Cardiac septum (tissue), 1 donor: ENCODE results near the gene ASXL2. TPM values are rescaled to one million over a fixed set of nuclear protein-coding genes. Genes with fewer than 3 reads are reported as not detected.

Experiments used
- DNase-seq: peaks from one replicate; pipeline ENCODE4 v3.0.0-alpha.2; 2020; ENCODE audit warnings: low spot score
- intact Hi-C: fragments of 100-400 bp; cut with DNase I; formaldehyde crosslinking; loops from one replicate; pipeline ENCODE4 v1.14.0; 2022
- total RNA-seq: library from RNA; stranded (reverse); fragmentation: NEBNext Ultra II Directional; extraction: Animal tissue kit (Norgen Biotek cat#: 25700); gene quantifications from one replicate; pipeline ENCODE4 v1.2.1, GENCODE V29; 2021
- donor health status: DM: no; HTN: no; CAD: no.

The ASXL2 gene
- total RNA-seq, 1 donor from 2014 or later = 24.1 TPM

DNA sequence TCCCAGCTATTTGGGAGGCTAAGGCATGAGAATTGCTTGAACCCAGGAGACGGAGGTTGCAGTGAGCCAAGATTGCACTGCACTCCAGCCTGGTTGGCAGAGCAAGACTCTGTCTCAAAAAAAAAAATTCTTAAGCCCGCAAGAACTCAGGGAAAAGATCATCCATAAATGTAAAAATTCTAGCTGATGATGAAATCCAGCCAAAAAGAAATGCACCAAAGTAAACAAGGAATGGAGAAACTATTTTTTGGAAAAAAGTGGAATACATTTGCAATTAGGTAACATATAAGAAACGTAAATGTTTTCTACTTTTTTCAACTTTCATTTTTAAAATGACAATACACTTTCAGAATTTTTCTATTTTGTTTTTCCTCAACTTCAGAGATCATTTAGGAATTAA, 61.3 kb downstream of the ASXL2 start:
- intact Hi-C loops = no loop called here
- DNase-seq = no peak

GRCh38 chr2:25816249-25816648, 62.0 kb downstream of the ASXL2 start:
- intact Hi-C loops = no loop called here
- DNase-seq = no peak

DNA sequence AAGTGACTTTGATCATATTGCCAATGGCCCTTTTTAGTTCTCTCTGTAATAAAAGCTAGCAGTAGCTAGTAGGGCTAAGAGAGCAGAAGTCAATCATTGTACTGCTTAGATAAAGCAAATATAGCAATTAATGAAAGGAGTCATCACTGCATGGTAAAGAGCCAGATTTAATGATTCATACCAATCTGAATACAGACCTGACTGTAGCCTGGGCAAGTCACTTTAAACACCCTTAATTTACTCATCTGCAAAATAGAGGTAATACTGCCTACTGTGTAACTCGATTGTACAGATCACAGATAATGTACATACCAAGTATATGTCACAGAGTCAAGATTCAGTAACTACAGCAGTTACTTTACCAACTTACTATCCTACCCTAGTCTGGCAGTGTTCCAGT, 63.6 kb downstream of the ASXL2 start:
- intact Hi-C loops = no loop called here
- no peak for DNase-seq

GRCh38 chr2:25810428-25810827, 67.9 kb downstream of the ASXL2 start:
- no peak for DNase-seq
- intact Hi-C loops = no loop called here

DNA sequence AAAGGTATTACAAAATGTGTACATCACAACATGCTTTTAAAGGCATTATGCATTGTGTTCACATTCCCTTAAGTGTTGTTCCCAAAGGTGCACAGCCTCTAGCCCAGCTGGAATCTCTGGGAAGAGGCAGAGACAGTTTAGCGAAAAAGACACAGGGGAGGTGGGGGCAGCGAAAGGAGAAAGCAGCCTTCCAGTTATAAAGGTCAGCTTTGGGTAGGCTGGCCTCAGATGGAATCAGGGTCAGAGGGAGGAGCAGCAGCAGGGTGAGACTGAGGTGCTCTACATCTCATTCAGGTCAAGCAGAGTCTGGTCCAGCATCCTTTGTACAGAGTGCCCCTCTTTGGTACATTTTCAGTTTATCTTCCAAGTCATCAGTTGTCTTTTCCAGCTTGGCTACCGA, 68.6 kb downstream of the ASXL2 start:
- DNase-seq = no peak
- intact Hi-C loops = no loop called here

GRCh38 chr2:25808006-25808383, 70.3 kb downstream of the ASXL2 start:
- DNase-seq = no peak
- intact Hi-C loops = no loop called here

DNA sequence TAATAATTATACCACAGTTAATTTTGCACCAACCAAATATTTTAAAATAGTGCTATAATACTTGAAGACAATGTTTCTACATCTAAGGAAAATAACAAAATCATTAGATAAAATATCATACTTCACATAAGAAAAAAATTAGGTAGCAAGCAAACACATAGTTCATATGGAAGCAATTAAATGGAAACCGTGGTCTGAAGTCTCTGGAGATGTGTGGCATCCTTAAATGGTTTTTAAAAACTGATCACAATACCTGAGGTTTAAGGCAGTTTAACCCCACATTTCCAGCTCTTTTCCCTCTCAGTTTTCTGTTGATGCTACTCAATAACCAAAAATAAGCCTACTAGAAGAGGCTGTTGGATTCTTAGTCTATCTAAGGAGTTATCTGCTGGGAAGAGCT, 71.3 kb downstream of the ASXL2 start:
- DNase-seq = no peak
- intact Hi-C loops = no loop called here

GRCh38 chr2:25805987-25806386, 72.3 kb downstream of the ASXL2 start:
- intact Hi-C loops = no loop called here
- no peak for DNase-seq

GRCh38 chr2:25804338-25804737, 73.9 kb downstream of the ASXL2 start:
- DNase-seq = no peak

GRCh38 chr2:25799301-25799700, 79.0 kb downstream of the ASXL2 start:
- no peak for DNase-seq
- intact Hi-C loops = no loop called here

More at GRCh38 chr2:25804338-25804737, 73.9 kb downstream of the ASXL2 start:
- intact Hi-C loops = no loop called here

DNA sequence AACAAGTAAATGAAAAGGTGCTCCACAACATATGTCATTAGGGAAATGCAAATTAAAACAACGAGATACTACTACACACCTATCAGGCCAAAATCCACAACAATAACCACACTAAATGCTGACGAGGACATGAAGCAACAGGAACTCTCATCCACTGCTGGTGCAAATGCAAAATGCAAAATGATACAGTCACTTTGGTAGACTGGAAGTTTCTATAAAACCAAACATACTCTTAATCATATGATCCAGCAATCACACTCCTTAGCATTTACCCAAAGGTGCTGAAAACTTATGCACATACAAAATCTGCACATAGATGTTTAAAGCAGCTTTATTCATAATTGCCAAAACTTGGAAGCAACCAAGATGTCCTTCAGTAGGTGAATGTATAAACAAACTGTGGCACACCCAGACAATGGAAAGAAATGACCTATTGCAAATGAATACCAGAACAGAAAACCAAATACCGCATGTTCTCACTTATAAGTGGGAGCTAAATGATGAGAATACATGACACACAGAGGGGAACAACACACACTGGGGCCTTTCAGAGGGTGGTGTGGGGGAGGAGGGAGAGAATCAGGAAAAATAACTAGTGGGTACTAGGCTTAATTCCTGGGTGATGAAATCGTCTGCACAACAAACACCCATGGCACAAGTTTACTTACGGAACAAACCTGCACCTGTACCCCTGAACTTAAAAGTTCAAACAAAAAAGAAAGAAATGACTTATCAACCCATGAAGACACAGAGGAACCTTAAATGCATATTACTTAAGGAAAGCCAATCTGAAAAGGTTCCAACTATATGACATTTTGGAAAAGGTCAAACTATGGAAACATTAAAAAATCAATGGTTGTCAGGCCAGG, 80.4 kb downstream of the ASXL2 start:
- intact Hi-C loops = no loop called here
- DNase-seq = no peak

DNA sequence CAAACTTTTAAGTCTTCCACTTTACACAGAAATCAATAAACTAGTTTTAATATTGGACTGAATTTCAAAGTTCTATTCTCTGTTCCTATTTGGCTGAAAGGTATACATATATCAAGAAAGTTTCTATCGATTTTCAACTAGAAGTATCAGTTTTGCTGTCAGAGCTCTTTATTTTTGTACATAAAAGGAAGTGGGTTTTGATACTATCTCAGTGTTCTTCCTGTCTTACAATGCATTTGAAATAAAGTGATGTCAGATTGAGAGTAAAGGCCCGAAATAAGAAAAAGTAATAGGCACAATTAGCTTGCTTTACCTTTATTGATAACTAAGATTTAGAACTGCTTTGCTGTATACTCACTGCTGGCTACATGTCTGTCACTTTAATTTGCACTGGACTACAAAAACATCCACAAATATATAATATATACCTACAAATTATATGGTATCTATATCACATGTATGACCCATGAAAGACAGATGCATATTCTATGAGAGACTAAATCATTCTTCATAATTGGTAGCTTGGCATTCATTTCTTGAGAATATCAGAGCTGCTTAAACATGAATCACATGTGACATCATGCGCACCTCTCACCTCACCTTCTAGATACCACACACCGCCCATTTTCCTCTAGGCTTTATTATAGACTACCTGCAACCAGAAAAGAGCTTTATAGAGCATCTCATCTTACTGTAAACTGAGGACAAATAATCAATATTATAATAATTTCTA, 83.6 kb downstream of the ASXL2 start:
- no peak for DNase-seq
- intact Hi-C loops = no loop called here

GRCh38 chr2:25790074-25790790, 88.1 kb downstream of the ASXL2 start:
- no peak for DNase-seq
- intact Hi-C loops = no loop called here

- intact Hi-C loops = no loop called here
- no peak for DNase-seq
Observed at GRCh38 chr2:25788457-25788856, 89.8 kb downstream of the ASXL2 start.

GRCh38 chr2:25787020-25787419, 91.3 kb downstream of the ASXL2 start:
- intact Hi-C loops = no loop called here
- DNase-seq = no peak

- no peak for DNase-seq
- intact Hi-C loops = no loop called here
Observed at GRCh38 chr2:25784404-25784803, 93.9 kb downstream of the ASXL2 start.

- intact Hi-C loops = no loop called here
- no peak for DNase-seq
Observed at GRCh38 chr2:25777077-25777476, 101.2 kb downstream of the ASXL2 start.

DNA sequence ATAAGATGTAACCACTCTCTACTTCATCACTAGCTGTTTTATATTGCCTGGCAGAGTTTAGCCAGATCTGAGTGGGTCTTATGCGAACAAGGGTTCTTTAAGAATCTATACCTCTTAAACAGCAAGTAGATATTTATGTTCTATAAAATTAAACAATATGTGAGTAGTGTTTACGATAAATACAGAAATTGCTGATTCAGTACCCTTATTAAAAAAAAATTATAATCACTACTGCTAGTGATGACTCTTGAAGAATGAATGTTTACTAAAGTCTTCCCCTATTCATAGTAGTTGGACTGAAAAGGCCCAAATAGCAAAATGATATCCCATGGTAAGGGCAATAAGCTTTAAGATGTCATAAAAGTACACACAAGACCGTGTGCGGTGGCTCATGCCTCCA, 106.2 kb downstream of the ASXL2 start:
- intact Hi-C loops = no loop called here
- no peak for DNase-seq

DNA sequence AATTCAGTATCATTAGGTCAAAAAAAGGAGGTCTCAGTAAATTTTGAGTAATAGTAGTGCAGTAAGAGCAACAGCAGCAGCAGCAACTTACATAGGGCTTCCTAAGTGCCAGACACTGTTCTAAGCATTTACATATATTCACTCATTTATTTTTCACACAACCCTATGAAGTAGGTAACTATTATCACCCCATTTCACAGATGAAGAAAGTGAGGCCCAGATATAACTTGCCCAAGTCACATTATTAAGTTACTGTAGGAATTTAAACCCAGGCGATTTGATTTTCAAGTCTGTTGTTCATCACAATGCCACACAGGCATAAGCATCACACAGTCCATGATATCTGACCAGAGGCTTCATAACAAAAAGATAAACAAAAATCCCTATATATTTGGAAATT, 114.7 kb downstream of the ASXL2 start:
- intact Hi-C loops = no loop called here
- no peak for DNase-seq

- intact Hi-C loops = no loop called here
- no peak for DNase-seq
Observed at GRCh38 chr2:25760297-25760696, 118.0 kb downstream of the ASXL2 start.
